ENCODE results near the gene GMPR. TPM values are rescaled to one million over a fixed set of nuclear protein-coding genes. Genes with fewer than 3 reads are reported as not detected.
"Not testable (repeated sequence)": the region's sequence is repeated elsewhere in the genome, so short reads cannot be mapped to it uniquely, and the experiment has no call there.

The GMPR gene
- total and polyA plus RNA-seq, 12 donors, result 17.0 to 49.1 (median 26.3) TPM

DNA sequence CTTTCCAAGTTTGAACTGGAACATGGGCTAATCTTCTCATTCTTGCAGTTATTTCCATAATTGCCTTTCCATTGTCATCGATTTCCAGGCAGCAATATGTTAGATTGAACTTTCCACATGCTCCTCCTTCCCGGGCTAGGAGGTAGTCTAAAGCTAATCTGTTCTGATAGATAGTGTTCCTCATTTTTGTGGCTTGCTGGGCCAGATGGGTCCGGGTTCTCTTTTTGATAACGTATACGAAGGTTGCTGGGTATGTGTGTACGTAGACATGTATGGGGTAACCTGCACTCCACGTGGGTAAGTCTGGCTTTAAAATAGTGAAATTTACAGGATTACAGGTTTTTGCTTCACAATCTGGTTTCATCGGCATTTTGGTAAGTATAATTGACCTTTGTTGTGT is 14.0 kb upstream of the GMPR start:
- WGBS, 4 donors, result 72 to 81% (median 74%) methylated on average over 8 of the region's 8 CpGs
- TF ChIP-seq, protein P1, sequence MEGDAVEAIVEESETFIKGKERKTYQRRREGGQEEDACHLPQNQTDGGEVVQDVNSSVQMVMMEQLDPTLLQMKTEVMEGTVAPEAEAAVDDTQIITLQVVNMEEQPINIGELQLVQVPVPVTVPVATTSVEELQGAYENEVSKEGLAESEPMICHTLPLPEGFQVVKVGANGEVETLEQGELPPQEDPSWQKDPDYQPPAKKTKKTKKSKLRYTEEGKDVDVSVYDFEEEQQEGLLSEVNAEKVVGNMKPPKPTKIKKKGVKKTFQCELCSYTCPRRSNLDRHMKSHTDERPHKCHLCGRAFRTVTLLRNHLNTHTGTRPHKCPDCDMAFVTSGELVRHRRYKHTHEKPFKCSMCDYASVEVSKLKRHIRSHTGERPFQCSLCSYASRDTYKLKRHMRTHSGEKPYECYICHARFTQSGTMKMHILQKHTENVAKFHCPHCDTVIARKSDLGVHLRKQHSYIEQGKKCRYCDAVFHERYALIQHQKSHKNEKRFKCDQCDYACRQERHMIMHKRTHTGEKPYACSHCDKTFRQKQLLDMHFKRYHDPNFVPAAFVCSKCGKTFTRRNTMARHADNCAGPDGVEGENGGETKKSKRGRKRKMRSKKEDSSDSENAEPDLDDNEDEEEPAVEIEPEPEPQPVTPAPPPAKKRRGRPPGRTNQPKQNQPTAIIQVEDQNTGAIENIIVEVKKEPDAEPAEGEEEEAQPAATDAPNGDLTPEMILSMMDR (IDR thresholded peaks at IDR 0.05), result no peak
- TF ChIP-seq POLR2A (IDR thresholded peaks at IDR 0.05), result no peak
- intact Hi-C loops (cut with DNase I), result no loop called here
- Histone ChIP-seq H3K4me3 (no peak overlapping the region), H3K27ac (no peak overlapping the region), H3K27me3 (no peaks in the 10 kb centered on the region), H3K4me1 (replicated peaks in 1 of 2) (peaks cover 16 to 18% of the 10 kb centered on the region in 2 donors), H3K9me3 (replicated peaks in 1 of 3) (no peaks in the 10 kb centered on the region), H3K36me3 (replicated peaks in 1 of 2) (no peaks in the 10 kb centered on the region)
- no peak for DNase-seq

DNA sequence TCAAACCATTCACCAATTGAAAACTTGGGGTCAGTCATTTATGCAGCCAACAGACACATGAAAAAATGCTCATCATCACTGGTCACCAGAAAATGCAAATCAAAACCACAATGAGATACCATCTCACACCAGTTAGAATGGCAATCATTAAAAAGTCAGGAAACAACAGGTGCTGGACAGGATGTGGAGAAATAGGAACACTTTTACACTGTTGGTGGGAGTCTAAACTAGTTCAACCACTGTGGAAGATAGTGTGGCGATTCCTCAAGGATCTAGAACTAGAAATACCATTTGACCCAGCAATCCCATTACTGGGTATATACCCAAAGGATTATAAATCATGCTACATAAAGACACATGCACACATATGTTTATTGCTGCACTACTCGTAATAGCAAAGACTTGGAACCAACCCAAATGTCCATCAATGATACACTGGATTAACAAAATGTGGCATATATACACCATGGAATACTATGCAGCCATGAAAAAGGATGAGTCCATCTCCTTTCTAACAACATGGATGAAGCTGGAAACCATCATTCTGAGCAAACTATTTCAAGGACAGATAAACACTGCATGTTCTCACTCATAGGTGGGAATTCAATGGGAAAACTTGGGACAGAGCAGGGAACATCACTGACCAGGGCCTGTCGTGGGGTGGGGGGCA is 13.2 kb upstream of the GMPR start:
- H3K27ac ChIP-seq; DNase-seq; H3K4me3 ChIP-seq; intact Hi-C loops (cut with DNase I); H3K36me3 ChIP-seq (replicated peaks in 1 of 2); H3K27me3 ChIP-seq; H3K9me3 ChIP-seq (replicated peaks in 1 of 3): not testable (repeated sequence)
- WGBS, 4 donors, result 78 to 84% (median 80%) methylated on average over 3 of the region's 3 CpGs
- peaks cover 19 to 25% of the 10 kb centered on the region in 2 donors for H3K4me1 ChIP-seq (replicated peaks in 1 of 2)

- WGBS, 4 donors, result 76 to 95% (median 93%) methylated on average over 11 to 23 of the region's 23 CpGs
- DNase-seq; intact Hi-C loops (cut with DNase I); H3K27ac ChIP-seq; H3K4me3 ChIP-seq; H3K36me3 ChIP-seq (replicated peaks in 1 of 2); H3K27me3 ChIP-seq; H3K9me3 ChIP-seq (replicated peaks in 1 of 3): not testable (repeated sequence)
- peaks cover 19 to 25% of the 10 kb centered on the region in 2 donors for H3K4me1 ChIP-seq (replicated peaks in 1 of 2)
Observed at GRCh38 chr6:16226117-16227047, 12.0 kb upstream of the GMPR start.

DNA sequence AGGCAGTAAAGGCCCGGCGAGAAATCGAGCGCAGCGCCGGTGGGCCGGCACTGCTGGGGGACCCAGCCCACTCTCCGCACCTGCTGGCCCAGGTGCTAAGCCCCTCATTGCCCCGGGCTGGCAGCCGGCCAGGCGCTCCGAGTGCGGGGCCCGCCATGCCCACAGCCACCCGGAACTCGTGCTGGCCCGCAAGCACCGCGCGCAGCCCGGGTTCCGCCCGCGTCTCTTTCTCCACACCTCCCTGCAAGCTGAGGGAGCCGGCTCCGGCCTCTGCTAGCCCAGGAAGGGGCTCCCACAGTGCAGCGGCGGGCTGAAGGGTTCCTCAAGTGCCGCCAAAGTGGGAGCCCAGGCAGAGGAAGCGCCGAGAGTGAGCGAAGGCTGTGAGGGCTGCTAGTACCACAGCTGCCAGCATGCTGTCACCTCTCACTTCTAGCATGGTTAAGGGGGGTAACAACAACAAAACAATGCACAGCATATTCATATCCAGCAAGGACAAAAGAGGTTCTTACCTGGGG is 11.3 kb upstream of the GMPR start:
- Histone ChIP-seq H3K36me3 (replicated peaks in 1 of 2) (no peaks in the 10 kb centered on the region), H3K4me1 (replicated peaks in 1 of 2) (peaks cover 19 to 25% of the 10 kb centered on the region in 2 donors), H3K27me3 (no peaks in the 10 kb centered on the region), H3K9me3 (replicated peaks in 1 of 3) (no peaks in the 10 kb centered on the region), H3K4me3 (no peak overlapping the region), H3K27ac (no peak overlapping the region)
- no peak for TF ChIP-seq POLR2A (IDR thresholded peaks at IDR 0.05)
- TF ChIP-seq, protein P1 (IDR thresholded peaks at IDR 0.05), result no peak
- intact Hi-C loops (cut with DNase I), result no loop called here
- WGBS, 4 donors, result 90 to 95% (median 94%) methylated on average over 6 to 31 of the region's 32 CpGs
- no peak for DNase-seq

DNA sequence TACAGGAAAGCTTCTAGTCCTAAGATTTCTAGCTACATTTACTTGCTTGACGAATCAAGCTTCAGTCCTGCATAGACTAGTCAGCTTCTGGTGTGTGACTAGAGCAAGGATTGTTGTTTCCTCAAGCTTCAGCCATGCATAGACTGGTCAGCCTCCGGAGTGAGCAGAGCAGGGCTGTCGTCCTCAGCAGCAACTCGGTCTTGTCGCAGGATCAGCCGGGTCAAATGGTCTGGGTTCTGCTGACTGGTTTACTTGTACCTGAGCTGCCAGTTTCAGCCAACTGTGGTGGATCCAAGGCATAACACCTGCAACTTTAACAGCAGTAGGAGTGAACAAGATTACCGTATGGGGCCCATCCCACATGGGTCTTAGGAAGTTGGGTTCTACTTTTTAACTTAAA is 10.8 kb upstream of the GMPR start:
- H3K4me1 ChIP-seq (replicated peaks in 1 of 2), result peaks cover 19 to 25% of the 10 kb centered on the region in 2 donors
- no peaks in the 10 kb centered on the region for H3K9me3 ChIP-seq (replicated peaks in 1 of 3)
- intact Hi-C loops (cut with DNase I), result no loop called here
- no peak overlapping the region for H3K27ac ChIP-seq
- H3K27me3 ChIP-seq, result no peaks in the 10 kb centered on the region
- no peak overlapping the region for H3K4me3 ChIP-seq
- TF ChIP-seq, protein P1 (IDR thresholded peaks at IDR 0.05), result no peak
- TF ChIP-seq POLR2A (IDR thresholded peaks at IDR 0.05), result no peak
- DNase-seq, result no peak
- H3K36me3 ChIP-seq (replicated peaks in 1 of 2), result no peaks in the 10 kb centered on the region
- WGBS, 4 donors, result 89 to 96% (median 92%) methylated on average over 2 to 7 of the region's 7 CpGs

Data from adrenal gland (tissue), 12 donors.